Posterior vena cava (tissue), 2 donors: ENCODE results near the gene SLC16A1. TPM values are rescaled to one million over a fixed set of nuclear protein-coding genes. Genes with fewer than 3 reads are reported as not detected.
A peak's percentile ranks its signal among the peaks of the same experiment; 100 is the strongest.
"Not testable (repeated sequence)": the region's sequence is repeated elsewhere in the genome, so short reads cannot be mapped to it uniquely, and the experiment has no call there.

Source experiments
- DNase-seq: peaks from one replicate; pipeline ENCODE4 v3.0.0-alpha.2; 2020; ENCODE audit warnings: low spot score
- intact Hi-C, 2 donors: fragments of 100-400 bp; cut with DNase I; formaldehyde crosslinking; loops; one replicate each; pipeline versions ENCODE4 v1.14.1 to v1.14.2; 2022 to 2023
- total RNA-seq, 2 donors: library from RNA; stranded (reverse); fragmentation: NEBNext Ultra II Directional; extraction: Animal tissue kit (Norgen Biotek cat#: 25700); gene quantifications; one replicate each; pipeline ENCODE4 v1.2.1, GENCODE V29; 2021
- donor health status: DM: yes; HTN: yes; CAD: no.
- donor health status: DM: yes; HTN: yes; CAD: no.

The SLC16A1 gene
- total RNA-seq, 2 donors from 2014 or later, result 34.0 to 39.7 TPM

GRCh38 chr1:112975336-112975735, 19.3 kb upstream of the SLC16A1 start:
- no peak for DNase-seq
- intact Hi-C loops, result no loop called here

- DNase-seq, result no peak
- intact Hi-C loops, result no loop called here
These were observed 18.6 kb upstream of the SLC16A1 start for GRCh38 chr1:112974646-112975045.

- no peak for DNase-seq
- intact Hi-C loops, result no loop called here
These were observed 17.8 kb upstream of the SLC16A1 start for GRCh38 chr1:112973788-112974187.

- intact Hi-C loops, result no loop called here
- DNase-seq, result no peak
These were observed 15.0 kb upstream of the SLC16A1 start for GRCh38 chr1:112971006-112971405.

GRCh38 chr1:112964347-112964746, 8.4 kb upstream of the SLC16A1 start:
- no peak for DNase-seq
- intact Hi-C loops, result no loop called here

GRCh38 chr1:112961072-112961471, 5.1 kb upstream of the SLC16A1 start:
- no peak for DNase-seq
- intact Hi-C loops, result no loop called here

- intact Hi-C loops, result no loop called here
- no peak for DNase-seq
These were observed 4.4 kb upstream of the SLC16A1 start for GRCh38 chr1:112960384-112960783.

- not testable (repeated sequence) for DNase-seq
- intact Hi-C loops, result loop anchor here in 1 of 2 donors (5.0 to 10.0 kb wide), 2 partner anchors 39 to 73 kb away; no protein-coding TSS in a partner anchor
These were observed 2.2 kb upstream of the SLC16A1 start for GRCh38 chr1:112958236-112958635.

GRCh38 chr1:112957133-112957812, 1.3 kb upstream of the SLC16A1 start:
- intact Hi-C loops, result loop anchor here in 1 of 2 donors (5.0 to 10.0 kb wide), 2 partner anchors 40 to 72 kb away; no protein-coding TSS in a partner anchor
- DNase-seq, result no peak

- no peak for DNase-seq
- intact Hi-C loops, result loop anchor here in 1 of 2 donors (5.0 to 10.0 kb wide), 2 partner anchors 41 to 72 kb away; no protein-coding TSS in a partner anchor
These were observed 642 bp upstream of the SLC16A1 start for GRCh38 chr1:112956544-112957132.

- intact Hi-C loops, result loop anchor here in 1 of 2 donors (5.0 to 10.0 kb wide), 3 partner anchors 42 to 87 kb away; no protein-coding TSS in a partner anchor
- peak; percentile 83 for DNase-seq
These were observed 837 bp downstream of the SLC16A1 start for GRCh38 chr1:112954945-112955772.

- intact Hi-C loops, result loop anchor here in 1 of 2 donors (5.0 to 10.0 kb wide), 2 partner anchors 69 to 88 kb away; no protein-coding TSS in a partner anchor
- no peak for DNase-seq
These were observed 1.9 kb downstream of the SLC16A1 start for GRCh38 chr1:112954017-112954650.

GRCh38 chr1:112950426-112950825, 5.6 kb downstream of the SLC16A1 start:
- no peak for DNase-seq
- intact Hi-C loops, result loop anchor here in 1 of 2 donors (5.0 to 10.0 kb wide), 2 partner anchors 66 to 92 kb away; no protein-coding TSS in a partner anchor

- intact Hi-C loops, result no loop called here
- DNase-seq, result no peak
These were observed 9.3 kb downstream of the SLC16A1 start for GRCh38 chr1:112946683-112947082.

- DNase-seq, result no peak
- intact Hi-C loops, result no loop called here
These were observed 16.2 kb downstream of the SLC16A1 start for GRCh38 chr1:112939810-112940209.

- DNase-seq, result no peak
- intact Hi-C loops, result no loop called here
These were observed 17.8 kb downstream of the SLC16A1 start for GRCh38 chr1:112938210-112938609.

- intact Hi-C loops, result no loop called here
- DNase-seq, result no peak
These were observed 18.5 kb downstream of the SLC16A1 start for GRCh38 chr1:112937495-112937894.

- DNase-seq, result no peak
- intact Hi-C loops, result no loop called here
These were observed 18.9 kb downstream of the SLC16A1 start for GRCh38 chr1:112937070-112937469.

- intact Hi-C loops, result no loop called here
- DNase-seq, result no peak
These were observed 20.4 kb downstream of the SLC16A1 start for GRCh38 chr1:112935461-112936111.
